Measurements from ENCODE around the gene RPTOR. TPM values are rescaled to one million over a fixed set of nuclear protein-coding genes. Genes with fewer than 3 reads are reported as not detected.
A peak's percentile ranks its signal among the peaks of the same experiment; 100 is the strongest.

The RPTOR gene
- polyA plus RNA-seq, 1 donor (not counting 4 experiments of a cell fraction or from before 2014, with no cell fraction given), result 4.0 TPM

GRCh38 chr17:80996422-80997305 is 452.0 kb downstream of the RPTOR start:
- peaks cover 18 to 24% of the 10 kb centered on the region in 2 experiments for H3K36me3 ChIP-seq (ENCODE audit: control insufficient read depth in 2 of 2, extremely low read depth in 1 of 2, insufficient read depth in 2 of 2, low read length in 2 of 2)
- dilution Hi-C loops (cut with MboI; ENCODE audit: extremely low pct_ligation_motif_present, low sequenced_read_pairs), result no loop called here
- no peak overlapping the region for H3K9ac ChIP-seq (ENCODE audit: control insufficient read depth, extremely low read depth, insufficient read depth, low read length)
- no peaks in the 10 kb centered on the region for H3K9me3 ChIP-seq (ENCODE audit: control insufficient read depth, low read depth, low read length)
- no peaks in the 10 kb centered on the region for H3K27me3 ChIP-seq (ENCODE audit: control insufficient read depth, extremely low read depth, insufficient read depth, low read length)
- peaks cover 15% of the 10 kb centered on the region for H3K4me1 ChIP-seq (ENCODE audit: control insufficient read depth, extremely low read depth, insufficient read depth, low read length)
- FAIRE-seq (no peak), DNase-seq (ENCODE audit: low read depth, low spot score) (no peak)
- peaks cover 10% of the 10 kb centered on the region for H3K79me2 ChIP-seq (ENCODE audit: control insufficient read depth, insufficient read depth, low read length)
- no peak overlapping the region for H2AFZ ChIP-seq (ENCODE audit: control insufficient read depth, low read length)
- TF ChIP-seq CTCF (optimal IDR thresholded peaks at IDR 0.05 in 1 of 3, IDR thresholded peaks at IDR 0.05 in 1 of 3, conservative IDR thresholded peaks at IDR 0.05 in 1 of 3; ENCODE audit: extremely low read depth in 1 of 3, insufficient read depth in 2 of 3, low read length in 3 of 3) (peak in 1 of 3 experiments; percentile 23), EZH2 (IDR thresholded peaks at IDR 0.05; ENCODE audit: low read length) (no peak)
- no peaks in the 10 kb centered on the region for H3K9me1 ChIP-seq (ENCODE audit: control insufficient read depth, extremely low read depth, insufficient read depth, low read length)
- no peaks in the 10 kb centered on the region for H4K20me1 ChIP-seq (ENCODE audit: control insufficient read depth, extremely low read depth, insufficient read depth, low read length)
- no peak overlapping the region for H3K27ac ChIP-seq (ENCODE audit: control insufficient read depth, insufficient read depth, low read length)
- H3K4me2 ChIP-seq (ENCODE audit: control insufficient read depth, extremely low read depth, insufficient read depth, low read depth, low read length), result no peak overlapping the region
- H3K4me3 ChIP-seq (ENCODE audit: control insufficient read depth in 2 of 3, extremely low read depth in 1 of 3, insufficient read depth in 2 of 3, low read depth in 1 of 3, low read length in 3 of 3), result no peak overlapping the region

- DNase-seq (ENCODE audit: low read depth, low spot score) (no peak), FAIRE-seq (no peak)
- Histone ChIP-seq H2AFZ (ENCODE audit: control insufficient read depth, low read length) (no peak overlapping the region), H3K36me3 (ENCODE audit: control insufficient read depth in 2 of 2, extremely low read depth in 1 of 2, insufficient read depth in 2 of 2, low read length in 2 of 2) (peaks cover 18 to 24% of the 10 kb centered on the region in 2 experiments), H3K4me2 (ENCODE audit: control insufficient read depth, extremely low read depth, insufficient read depth, low read depth, low read length) (no peak overlapping the region), H3K4me1 (ENCODE audit: control insufficient read depth, extremely low read depth, insufficient read depth, low read length) (peaks cover 22% of the 10 kb centered on the region), H3K27me3 (ENCODE audit: control insufficient read depth, extremely low read depth, insufficient read depth, low read length) (no peaks in the 10 kb centered on the region), H3K9ac (ENCODE audit: control insufficient read depth, extremely low read depth, insufficient read depth, low read length) (no peak overlapping the region), H3K9me1 (ENCODE audit: control insufficient read depth, extremely low read depth, insufficient read depth, low read length) (no peaks in the 10 kb centered on the region), H4K20me1 (ENCODE audit: control insufficient read depth, extremely low read depth, insufficient read depth, low read length) (no peaks in the 10 kb centered on the region), H3K9me3 (ENCODE audit: control insufficient read depth, low read depth, low read length) (no peaks in the 10 kb centered on the region), H3K79me2 (ENCODE audit: control insufficient read depth, insufficient read depth, low read length) (peaks cover 7% of the 10 kb centered on the region), H3K4me3 (ENCODE audit: control insufficient read depth in 2 of 3, extremely low read depth in 1 of 3, insufficient read depth in 2 of 3, low read depth in 1 of 3, low read length in 3 of 3) (no peak overlapping the region), H3K27ac (ENCODE audit: control insufficient read depth, insufficient read depth, low read length) (no peak overlapping the region)
- no peak for TF ChIP-seq CTCF (optimal IDR thresholded peaks at IDR 0.05 in 1 of 3, IDR thresholded peaks at IDR 0.05 in 1 of 3, conservative IDR thresholded peaks at IDR 0.05 in 1 of 3; ENCODE audit: extremely low read depth in 1 of 3, insufficient read depth in 2 of 3, low read length in 3 of 3)
- dilution Hi-C loops (cut with MboI; ENCODE audit: extremely low pct_ligation_motif_present, low sequenced_read_pairs), result no loop called here
Measured at GRCh38 chr17:80997424-80998117, 452.9 kb downstream of the RPTOR start.

Measured in keratinocyte (primary cell).